T-cell (primary cell): ENCODE data around the gene RFNG. TPM values are rescaled to one million over a fixed set of nuclear protein-coding genes. Genes with fewer than 3 reads are reported as not detected.
A peak's percentile ranks its signal among the peaks of the same experiment; 100 is the strongest.

Source experiments
- ATAC-seq, 4 experiments: fragments of 200-7000 bp in 3 of 4; fragments of 150-1000 bp in 1 of 4; cut with Tn5 transposase; replicated peaks in 1 of 4; 1 replicate in 3 of 4; 2 replicates in 1 of 4; pipeline ENCODE4 v1.10.0; 2021; ENCODE audit warnings: moderate library complexity in 3 of 4, mild to moderate bottlenecking in 2 of 4, moderate number of reproducible peaks in 1 of 4
- CTCF ChIA-PET, 2 donors: fragments of 300-600 bp; sonication (Branson Sonifier 250); formaldehyde crosslinking; loops; one replicate each; lab custom pipeline; 2022; ENCODE audit warnings: antibody characterized with exemption in 2 of 2; lab: Charles Lee
- POLR2A ChIA-PET, 2 donors: fragments of 300-600 bp; sonication (Branson Sonifier 250); formaldehyde crosslinking; loops; one replicate each; lab custom pipeline; 2022; ENCODE audit warnings: antibody characterized with exemption in 2 of 2; lab: Charles Lee
- DNase-seq, 35 experiments: peaks; one replicate each; pipeline versions ENCODE4 v3.0.0 to v3.0.0-alpha.2; 2013 to 2023
- H3K27ac ChIP-seq: one replicate; pipeline ENCODE4 v1.5.1; 2013; ENCODE audit warnings: low read length
- H3K27me3 ChIP-seq, 2 experiments: replicated peaks in 1 of 2; 1 replicate in 1 of 2; 2 replicates in 1 of 2; pipeline versions ENCODE4 v1.6.1 to v1.7.0; 2013; ENCODE audit warnings: low read length in 1 of 2, mixed read lengths in 1 of 2; ENCODE audit not compliant: control insufficient read depth in 2 of 2, insufficient read depth in 2 of 2; ENCODE audit errors: extremely low read depth in 1 of 2
- H3K36me3 ChIP-seq, 2 donors: 1 replicate in 1 of 2; 2 replicates in 1 of 2; pipeline versions ENCODE4 v1.6.1 to v1.7.0; 2013; ENCODE audit warnings: low read length in 1 of 2; ENCODE audit not compliant: control insufficient read depth in 2 of 2, insufficient read depth in 1 of 2; ENCODE audit errors: extremely low read depth in 1 of 2
- H3K4me1 ChIP-seq, 2 experiments: 1 replicate in 1 of 2; 2 replicates in 1 of 2; pipeline versions ENCODE4 v1.6.1 to v1.7.0; 2013; ENCODE audit warnings: low read length in 2 of 2, mixed read lengths in 1 of 2; ENCODE audit not compliant: insufficient read depth in 2 of 2, control insufficient read depth in 1 of 2; ENCODE audit errors: extremely low read depth in 1 of 2
- H3K4me3 ChIP-seq, 2 donors: 1 replicate in 1 of 2; 2 replicates in 1 of 2; pipeline versions ENCODE4 v1.5.1 to v1.7.0; 2013; ENCODE audit warnings: mild to moderate bottlenecking in 2 of 2, low read length in 1 of 2, moderate library complexity in 1 of 2; ENCODE audit not compliant: control insufficient read depth in 1 of 2; ENCODE audit errors: extremely low read depth in 1 of 2
- H3K9me3 ChIP-seq: 2 replicates; pipeline ENCODE4 v1.7.0; 2013
- H3K27ac Mint-ChIP-seq, 2 donors: one replicate each; pipeline ENCODE4 v1.8.0; 2020 to 2021; ENCODE audit warnings: mild to moderate bottlenecking in 2 of 2, mixed read lengths in 2 of 2
- H3K27me3 Mint-ChIP-seq, 2 donors: one replicate each; pipeline ENCODE4 v1.8.0; 2021 to 2022; ENCODE audit warnings: mixed read lengths in 2 of 2
- H3K36me3 Mint-ChIP-seq: one replicate; pipeline ENCODE4 v1.8.0; 2021; ENCODE audit warnings: mixed read lengths
- H3K4me1 Mint-ChIP-seq, 3 donors: one replicate each; pipeline ENCODE4 v1.8.0; 2020 to 2022; ENCODE audit warnings: mixed read lengths in 3 of 3, mild to moderate bottlenecking in 1 of 3
- H3K4me3 Mint-ChIP-seq, 3 donors: one replicate each; pipeline ENCODE4 v1.8.0; 2020 to 2022; ENCODE audit warnings: mild to moderate bottlenecking in 3 of 3, mixed read lengths in 3 of 3, moderate library complexity in 3 of 3
- H3K9me3 Mint-ChIP-seq, 3 donors: one replicate each; pipeline ENCODE4 v1.8.0; 2020 to 2022; ENCODE audit warnings: mixed read lengths in 3 of 3
- WGBS: methylation state at CpG from one replicate; pipeline ENCODE4 v1.1.5; 2013; ENCODE audit warnings: missing lambda C conversion rate; ENCODE audit not compliant: insufficient coverage; 5-methylcytosine and 5-hydroxymethylcytosine counted together
- total RNA-seq, 35 experiments: library from RNA in 6 of 35; stranded (reverse) in 6 of 35; fragments of 120-200 nt in 1 of 35; gene quantifications; one replicate each; pipeline versions ENCODE4 v1.2.1 to v1.2.4 and lab custom pipeline; 2013 to 2026

The RFNG gene
- total RNA-seq, 5 donors from 2014 or later (not counting 1 experiment from before 2014, with no cell fraction given), result 31.5 to 38.6 (median 35.2) TPM

GRCh38 chr17:82097919-82098168, 46.2 kb upstream of the RFNG start:
- peaks cover 4% of the 10 kb centered on the region for H3K36me3 Mint-ChIP-seq
- Histone ChIP-seq H3K27ac (no peak overlapping the region), H3K4me1 (peaks cover 10 to 28% of the 10 kb centered on the region in 2 experiments), H3K36me3 (peaks cover 22 to 27% of the 10 kb centered on the region in 2 donors), H3K4me3 (peak overlapping the region; percentile 45 to 57), H3K9me3 (no peaks in the 10 kb centered on the region), H3K27me3 (no peaks in the 10 kb centered on the region)
- POLR2A ChIA-PET, result no interaction called here
- no peaks in the 10 kb centered on the region for H3K9me3 Mint-ChIP-seq
- ATAC-seq, result peak in 1 of 4 experiments; percentile 2
- H3K27me3 Mint-ChIP-seq, result no peaks in the 10 kb centered on the region
- peak in 2 of 35 experiments; percentile 22 to 26 for DNase-seq
- H3K27ac Mint-ChIP-seq, result no peak overlapping the region
- CTCF ChIA-PET, result interaction anchor here in 1 of 2 donors (0.7 to 1.0 kb wide), 2 partner anchors 70 to 71 kb away, joined by 3 to 4 read pairs; no protein-coding TSS in a partner anchor
- H3K4me1 Mint-ChIP-seq, result peaks cover 4 to 13% (median 10%) of the 10 kb centered on the region in 3 donors
- under 1% methylated on average over 36 of the region's 36 CpGs for WGBS
- H3K4me3 Mint-ChIP-seq, result peak overlapping the region; percentile 50 to 59 (median 55)

GRCh38 chr17:82097184-82097918, 45.7 kb upstream of the RFNG start:
- Histone ChIP-seq H3K36me3 (peaks cover 22 to 31% of the 10 kb centered on the region in 2 donors), H3K9me3 (no peaks in the 10 kb centered on the region), H3K4me1 (peaks cover 10 to 28% of the 10 kb centered on the region in 2 experiments), H3K27me3 (no peaks in the 10 kb centered on the region), H3K4me3 (peak overlapping the region; percentile 45 to 57), H3K27ac (peak overlapping the region; percentile 7)
- no peaks in the 10 kb centered on the region for H3K9me3 Mint-ChIP-seq
- H3K4me1 Mint-ChIP-seq, result peaks cover 4 to 13% (median 10%) of the 10 kb centered on the region in 3 donors
- under 1% methylated on average over 70 of the region's 77 CpGs for WGBS
- no peaks in the 10 kb centered on the region for H3K27me3 Mint-ChIP-seq
- ChIA-PET POLR2A (no interaction called here), CTCF (interaction anchor here in 1 of 2 donors (0.7 to 1.0 kb wide), 2 partner anchors 69 to 71 kb away, joined by 3 to 4 read pairs; no protein-coding TSS in a partner anchor)
- peaks cover 4% of the 10 kb centered on the region for H3K36me3 Mint-ChIP-seq
- DNase-seq, result peak in 5 of 35 experiments; percentile 15 to 40 (median 25)
- H3K27ac Mint-ChIP-seq, result no peak overlapping the region
- ATAC-seq, result peak in 2 of 4 experiments; percentile 3 to 4
- H3K4me3 Mint-ChIP-seq, result peak overlapping the region; percentile 58 to 67 (median 64)

DNA sequence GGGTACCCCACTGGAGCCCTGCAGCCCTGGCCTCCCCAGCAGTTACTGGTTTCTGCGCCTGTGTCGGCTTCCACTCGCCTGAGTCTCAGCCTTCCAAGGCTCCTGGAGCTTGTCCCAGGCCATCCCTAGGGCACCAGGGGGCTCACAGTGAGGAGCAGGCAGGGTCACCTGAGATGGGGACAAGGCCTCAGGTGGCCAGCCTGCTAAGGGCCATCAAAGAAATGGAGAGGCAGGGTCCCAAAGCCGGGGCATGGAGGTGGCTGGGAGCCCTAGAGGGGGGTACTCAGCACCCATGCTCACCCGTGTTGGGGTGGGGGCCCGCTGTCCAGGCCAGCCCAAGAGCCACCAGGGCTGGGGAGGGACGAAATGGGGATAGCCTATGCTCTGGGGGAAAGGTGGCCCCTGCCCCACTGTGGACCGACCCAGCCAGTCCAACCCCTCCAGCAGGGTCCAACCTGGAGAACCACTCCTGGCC, 45.1 kb upstream of the RFNG start:
- DNase-seq (peak in 1 of 35 experiments; percentile 18), ATAC-seq (no peak)
- H3K36me3 Mint-ChIP-seq, result peaks cover 4% of the 10 kb centered on the region

DNA sequence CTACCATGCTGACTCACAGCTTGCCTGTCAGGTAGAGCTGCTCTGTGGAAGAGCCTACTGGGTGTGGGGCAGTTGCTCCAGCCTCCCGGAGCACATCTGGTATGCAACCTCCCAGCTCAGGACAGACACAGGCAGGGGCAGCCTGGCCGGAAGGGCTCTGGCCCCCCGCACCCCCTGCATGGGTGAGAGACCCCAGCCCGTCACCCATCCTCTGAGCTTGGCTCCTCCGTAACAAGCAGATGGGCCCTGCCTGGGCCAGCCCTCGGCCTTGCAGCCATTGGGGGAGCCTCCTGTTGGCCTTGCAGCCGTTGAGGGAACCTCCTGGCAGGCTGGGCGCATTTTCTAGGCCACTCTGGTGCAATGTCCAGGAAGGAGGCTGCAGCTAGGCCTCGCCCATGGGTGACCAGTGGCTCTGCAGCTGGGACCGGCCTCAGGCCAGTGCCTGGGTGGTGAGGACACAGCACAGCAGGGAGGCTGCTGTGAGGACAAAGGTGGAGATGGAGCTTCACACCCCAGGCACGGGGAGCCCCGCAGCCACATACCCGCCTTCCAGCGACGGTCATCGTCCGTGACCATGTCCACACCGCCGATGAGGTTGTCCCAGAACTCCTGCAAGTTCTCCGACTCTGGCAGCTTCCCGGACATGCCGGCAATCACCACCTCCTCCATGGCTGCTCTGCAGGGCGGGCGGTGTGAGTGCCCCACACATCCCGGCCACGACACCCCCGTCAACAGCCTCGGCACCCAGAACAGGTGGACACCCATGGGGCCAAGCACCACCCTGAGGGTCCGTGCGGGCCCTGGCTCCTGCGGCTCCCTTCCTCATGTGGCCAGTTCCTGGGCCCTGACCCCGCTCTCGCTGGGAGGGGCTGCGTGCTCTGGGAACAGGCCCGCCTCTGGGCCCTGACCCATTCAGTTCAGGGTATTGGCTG, 44.4 kb upstream of the RFNG start:
- H3K4me1 ChIP-seq, result peaks cover 10 to 28% of the 10 kb centered on the region in 2 experiments
- DNase-seq (no peak), ATAC-seq (no peak)
- no peak overlapping the region for H3K27ac ChIP-seq
- Mint-ChIP-seq H3K4me3 (peak overlapping the region; percentile 56 to 67 (median 61)), H3K9me3 (no peaks in the 10 kb centered on the region), H3K27me3 (no peaks in the 10 kb centered on the region), H3K4me1 (peaks cover 4 to 13% (median 10%) of the 10 kb centered on the region in 3 donors), H3K27ac (no peak overlapping the region), H3K36me3 (peaks cover 4% of the 10 kb centered on the region)
- H3K36me3 ChIP-seq, result peaks cover 26 to 42% of the 10 kb centered on the region in 2 donors
- 96% methylated on average over 34 of the region's 35 CpGs for WGBS
- ChIA-PET POLR2A (interaction anchor here in 1 of 2 donors (0.6 to 0.7 kb wide), 3 partner anchors 18 to 63 kb away, joined by 3 to 4 read pairs (median 4); no protein-coding TSS in a partner anchor), CTCF (no interaction called here)
- no peaks in the 10 kb centered on the region for H3K9me3 ChIP-seq
- no peaks in the 10 kb centered on the region for H3K27me3 ChIP-seq
- H3K4me3 ChIP-seq, result no peak overlapping the region

More for the DNA sequence above, 45.1 kb upstream of the RFNG start:
- peaks cover 10 to 28% of the 10 kb centered on the region in 2 experiments for H3K4me1 ChIP-seq
- H3K27me3 Mint-ChIP-seq, result no peaks in the 10 kb centered on the region
- H3K9me3 ChIP-seq, result no peaks in the 10 kb centered on the region
- no peak overlapping the region for H3K27ac Mint-ChIP-seq
- no peaks in the 10 kb centered on the region for H3K9me3 Mint-ChIP-seq
- H3K4me3 Mint-ChIP-seq, result peak overlapping the region; percentile 58 to 67 (median 64)
- H3K36me3 ChIP-seq, result peaks cover 25 to 37% of the 10 kb centered on the region in 2 donors
- H3K27ac ChIP-seq, result peak overlapping the region; percentile 7
- POLR2A ChIA-PET, result no interaction called here
- CTCF ChIA-PET, result no interaction called here
- no peaks in the 10 kb centered on the region for H3K27me3 ChIP-seq
- H3K4me3 ChIP-seq, result peak overlapping the region; percentile 45 to 57
- WGBS, result 76% methylated on average over 4 of the region's 8 CpGs
- H3K4me1 Mint-ChIP-seq, result peaks cover 4 to 13% (median 10%) of the 10 kb centered on the region in 3 donors

DNA sequence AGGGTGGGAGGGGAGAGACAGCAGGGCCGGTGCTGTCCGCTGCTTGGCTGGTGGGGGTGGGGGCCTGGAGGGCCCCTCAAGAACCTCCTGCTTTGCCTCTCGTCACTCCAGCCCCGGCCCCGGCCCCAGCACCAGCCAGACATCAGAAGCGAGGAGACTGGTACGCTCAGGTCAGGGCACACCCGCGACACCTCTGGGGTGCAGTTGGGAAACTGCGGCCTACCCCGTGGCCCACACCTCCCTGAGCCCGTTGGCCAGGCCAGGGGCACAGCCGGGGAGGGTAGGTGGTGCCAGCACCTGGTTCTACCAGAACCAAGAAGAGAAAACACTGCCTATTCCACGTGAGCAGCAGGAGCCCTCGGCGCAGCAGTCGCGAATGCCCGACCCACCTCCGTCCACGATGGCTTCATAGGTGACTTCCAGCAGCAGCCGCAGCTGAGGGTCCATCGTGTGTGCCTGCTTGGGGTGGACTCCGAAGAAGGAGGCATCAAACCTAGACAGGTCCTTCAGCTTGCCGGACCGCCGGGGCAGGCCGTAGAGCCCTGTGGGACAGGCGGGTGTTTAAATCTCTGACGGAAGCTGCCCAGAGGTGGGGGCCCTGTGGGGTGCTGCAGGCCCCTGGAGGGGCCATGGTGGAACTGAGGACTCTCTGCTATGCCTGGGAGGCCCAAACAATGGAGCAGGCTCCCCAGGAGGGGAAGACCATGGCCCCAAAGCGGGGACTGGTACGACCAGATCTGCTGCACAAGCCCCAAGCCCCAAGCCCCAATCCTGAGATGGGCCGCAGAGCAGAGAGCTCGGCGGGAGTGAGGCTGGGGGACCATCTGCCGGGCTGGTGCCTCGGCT, 43.5 kb upstream of the RFNG start:
- Histone ChIP-seq H3K36me3 (peaks cover 25 to 51% of the 10 kb centered on the region in 2 donors), H3K9me3 (no peaks in the 10 kb centered on the region), H3K4me3 (no peak overlapping the region), H3K27me3 (no peaks in the 10 kb centered on the region), H3K4me1 (peaks cover 10 to 28% of the 10 kb centered on the region in 2 experiments), H3K27ac (no peak overlapping the region)
- DNase-seq (no peak), ATAC-seq (no peak)
- ChIA-PET CTCF (no interaction called here), POLR2A (interaction anchor here in 1 of 2 donors (0.6 to 0.7 kb wide), 2 partner anchors 17 to 64 kb away, joined by 3 to 4 read pairs; no protein-coding TSS in a partner anchor)
- H3K9me3 Mint-ChIP-seq, result no peaks in the 10 kb centered on the region
- H3K27me3 Mint-ChIP-seq, result no peaks in the 10 kb centered on the region
- peak overlapping the region in 2 of 3 donors; percentile 47 to 61 for H3K4me3 Mint-ChIP-seq
- peaks cover 4 to 13% (median 10%) of the 10 kb centered on the region in 3 donors for H3K4me1 Mint-ChIP-seq
- H3K36me3 Mint-ChIP-seq, result peaks cover 4% of the 10 kb centered on the region
- WGBS, result 94% methylated on average over 31 of the region's 37 CpGs
- no peak overlapping the region for H3K27ac Mint-ChIP-seq
